ENCODE data around the gene PXMP4. TPM values are rescaled to one million over a fixed set of nuclear protein-coding genes. Genes with fewer than 3 reads are reported as not detected.
A peak's percentile ranks its signal among the peaks of the same experiment; 100 is the strongest.

PXMP4 gene
- total RNA-seq, 1 experiment from 2014 or later = 5.7 TPM

DNA sequence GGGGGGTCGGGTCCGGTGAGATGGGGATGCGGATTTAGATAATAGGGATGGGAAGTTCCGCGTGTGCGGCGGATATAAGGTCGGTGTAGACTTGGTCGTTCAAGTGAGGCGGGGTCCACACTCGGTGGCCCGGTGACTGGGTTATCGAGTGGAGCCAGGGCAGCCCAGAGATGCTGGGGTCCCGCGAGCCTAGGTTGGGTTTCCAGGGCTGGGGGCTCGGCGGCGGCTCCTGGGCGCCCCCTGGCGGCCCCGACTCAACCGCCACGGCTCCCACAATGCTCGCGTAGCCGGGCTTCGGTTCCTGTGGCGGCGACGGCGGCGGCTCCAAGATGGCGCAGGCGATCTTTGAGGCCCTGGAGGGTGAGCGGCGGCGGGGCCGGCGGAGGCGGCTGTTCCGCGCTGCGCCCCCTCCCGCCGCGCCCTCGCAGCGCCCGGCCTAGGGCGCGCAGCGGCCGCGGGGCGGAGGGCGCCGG, 11.6 kb upstream of the PXMP4 start, which contains the start of gene ZNF341:
ZNF341 (plus strand) TSS at position 304 of the 473 bp plus-strand sequence; CDS start at position 330, 26 bp downstream.
- H3K9ac ChIP-seq (ENCODE audit: extremely low read depth, insufficient read length, low read length) = peak within 1 kb of the TSS; percentile 9
- H2BK15ac ChIP-seq (ENCODE audit: low read depth, low read length) = no peak within 1 kb of the TSS
- H3K18ac ChIP-seq (ENCODE audit: insufficient read length, low read depth, low read length) = peak within 1 kb of the TSS; percentile 59
- no peak within 1 kb of the TSS for H3T11ph ChIP-seq (ENCODE audit: low read length)
- DNase-seq = peak; percentile 90
- H2AFZ ChIP-seq (ENCODE audit: low read length) = peak within 1 kb of the TSS; percentile 1
- WGBS (ENCODE audit: extremely low coverage, insufficient read length, low lambda C conversion rate) = no CpG with 5 or more reads among the region's 57 CpGs
- H2BK20ac ChIP-seq (ENCODE audit: low read depth, low read length, poor library complexity, severe bottlenecking) = no peak within 1 kb of the TSS
- H3K14ac ChIP-seq (ENCODE audit: insufficient read depth, low read length) = peak within 1 kb of the TSS; percentile 37; the same call in 1 of the 2 replicates
- no peak within 1 kb of the TSS for H3K4ac ChIP-seq (ENCODE audit: low read depth, low read length)
- H4K5ac ChIP-seq (ENCODE audit: insufficient read length, low read depth, low read length) = no peak within 1 kb of the TSS
- H4K20me1 ChIP-seq (ENCODE audit: control insufficient read depth, insufficient read depth, insufficient read length) = no peaks in the 10 kb centered on the region
- H3K79me1 ChIP-seq (ENCODE audit: insufficient read depth, low read depth, low read length, poor library complexity, severe bottlenecking) = no peaks in the 10 kb centered on the region
- H3K4me2 ChIP-seq (ENCODE audit: insufficient read depth, insufficient read length, low read length) = peak within 1 kb of the TSS; percentile 47
- Mint-ChIP-seq H3K27me3 (ENCODE audit: low read depth) (peaks cover 3% of the 10 kb centered on the region), H3K27ac (peak within 1 kb of the TSS; percentile 56 to 89 (median 84); a peak in 5 of 7 replicates), H3K36me3 (ENCODE audit: insufficient read depth in 1 of 3, low read depth in 3 of 3) (peaks cover 8 to 13% (median 10%) of the 10 kb centered on the region in 3 experiments), H3K4me3 (peak within 1 kb of the TSS; percentile 69 to 82), H3K4me1 (peaks cover 20 to 21% of the 10 kb centered on the region in 2 experiments), H3K9me3 (peaks cover 8 to 13% of the 10 kb centered on the region in 2 experiments)
- no peak within 1 kb of the TSS for H3K56ac ChIP-seq (ENCODE audit: insufficient read length, low read depth, low read length)
- no peak within 1 kb of the TSS for H2BK12ac ChIP-seq (ENCODE audit: insufficient read length, low read depth, low read length)
- TF ChIP-seq, protein P1, sequence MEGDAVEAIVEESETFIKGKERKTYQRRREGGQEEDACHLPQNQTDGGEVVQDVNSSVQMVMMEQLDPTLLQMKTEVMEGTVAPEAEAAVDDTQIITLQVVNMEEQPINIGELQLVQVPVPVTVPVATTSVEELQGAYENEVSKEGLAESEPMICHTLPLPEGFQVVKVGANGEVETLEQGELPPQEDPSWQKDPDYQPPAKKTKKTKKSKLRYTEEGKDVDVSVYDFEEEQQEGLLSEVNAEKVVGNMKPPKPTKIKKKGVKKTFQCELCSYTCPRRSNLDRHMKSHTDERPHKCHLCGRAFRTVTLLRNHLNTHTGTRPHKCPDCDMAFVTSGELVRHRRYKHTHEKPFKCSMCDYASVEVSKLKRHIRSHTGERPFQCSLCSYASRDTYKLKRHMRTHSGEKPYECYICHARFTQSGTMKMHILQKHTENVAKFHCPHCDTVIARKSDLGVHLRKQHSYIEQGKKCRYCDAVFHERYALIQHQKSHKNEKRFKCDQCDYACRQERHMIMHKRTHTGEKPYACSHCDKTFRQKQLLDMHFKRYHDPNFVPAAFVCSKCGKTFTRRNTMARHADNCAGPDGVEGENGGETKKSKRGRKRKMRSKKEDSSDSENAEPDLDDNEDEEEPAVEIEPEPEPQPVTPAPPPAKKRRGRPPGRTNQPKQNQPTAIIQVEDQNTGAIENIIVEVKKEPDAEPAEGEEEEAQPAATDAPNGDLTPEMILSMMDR (conservative IDR thresholded peaks at IDR 0.05) = peak; percentile 99
- H3K23me2 ChIP-seq (ENCODE audit: insufficient read length, low read depth, low read length, poor library complexity, severe bottlenecking) = peaks cover 8% of the 10 kb centered on the region
- H2BK5ac ChIP-seq (ENCODE audit: insufficient read length, low read length) = no peak within 1 kb of the TSS
- no peaks in the 10 kb centered on the region for H3K27me3 ChIP-seq (ENCODE audit: insufficient read depth, low read length)
- H2BK120ac ChIP-seq (ENCODE audit: low read depth, low read length, poor library complexity, severe bottlenecking) = no peak within 1 kb of the TSS
- peaks cover 3% of the 10 kb centered on the region for H3K9me3 ChIP-seq (ENCODE audit: control insufficient read depth, low read depth, low read length)
- H2AK5ac ChIP-seq (ENCODE audit: insufficient read length, low read length) = no peak within 1 kb of the TSS
- no peak within 1 kb of the TSS for H4K91ac ChIP-seq (ENCODE audit: insufficient read length, low read depth, low read length)
- no peaks in the 10 kb centered on the region for H3K4me1 ChIP-seq (ENCODE audit: insufficient read depth, low read length)
- H3K23ac ChIP-seq (ENCODE audit: insufficient read length, low read depth, low read length) = no peak within 1 kb of the TSS
- H4K8ac ChIP-seq (replicated peaks; ENCODE audit: insufficient read length, low read depth, low read length) = no peak within 1 kb of the TSS
- no peaks in the 10 kb centered on the region for H3K79me2 ChIP-seq (ENCODE audit: insufficient read depth, low read length)
- H3K27ac ChIP-seq (ENCODE audit: insufficient read length, low read depth, low read length) = no peak within 1 kb of the TSS
